ENCODE measurements around the gene HEXD. TPM values are rescaled to one million over a fixed set of nuclear protein-coding genes. Genes with fewer than 3 reads are reported as not detected.

The HEXD gene
- polyA plus RNA-seq, 3 donors = 28.1 to 55.7 (median 38.3) TPM

Other genes starting within 250 kb of the HEXD start
- 10 to 100 TPM; 47.3 to 90.6 (median 57.0) TPM for gene CCDC57, start 205.5 kb upstream of the HEXD start, polyA plus RNA-seq (ENCODE audit: insufficient read length in 3 of 3)
- 10 to 100 TPM in 2 of 3 donors, 1 to 10 TPM in 1; 9.0 to 36.8 (median 10.5) TPM for gene SLC16A3, start 189.3 kb upstream of the HEXD start, polyA plus RNA-seq (ENCODE audit: insufficient read length in 3 of 3)
- 100 to 1,000 TPM; 116 to 137 (median 127) TPM for gene CSNK1D, start 144.6 kb upstream of the HEXD start, polyA plus RNA-seq (ENCODE audit: insufficient read length in 3 of 3)
- gene CD7, start 100.7 kb upstream of the HEXD start, polyA plus RNA-seq (ENCODE audit: insufficient read length in 3 of 3) = under 1 TPM; 0.34 to 0.42 (median 0.40) TPM
- gene SECTM1, start 84.6 kb upstream of the HEXD start, polyA plus RNA-seq (ENCODE audit: insufficient read length in 3 of 3) = 1 to 10 TPM; 1.4 to 2.0 (median 1.8) TPM
- not detected for gene TEX19, start 59.1 kb upstream of the HEXD start, polyA plus RNA-seq (ENCODE audit: insufficient read length in 3 of 3)
- under 1 TPM in 2 of 3 donors, not detected in 1; 0.70 to 0.73 TPM for gene UTS2R, start 46.6 kb upstream of the HEXD start, polyA plus RNA-seq (ENCODE audit: insufficient read length in 3 of 3)
- 10 to 100 TPM; 20.8 to 31.7 (median 27.6) TPM for gene OGFOD3, start 239 bp downstream of the HEXD start, polyA plus RNA-seq (ENCODE audit: insufficient read length in 3 of 3)
- gene CYBC1, start 32.4 kb downstream of the HEXD start, polyA plus RNA-seq (ENCODE audit: insufficient read length in 3 of 3) = 10 to 100 TPM; 43.7 to 56.5 (median 51.1) TPM
- gene NARF, start 40.4 kb downstream of the HEXD start, polyA plus RNA-seq (ENCODE audit: insufficient read length in 3 of 3) = 10 to 100 TPM; 88.2 to 99.3 (median 94.8) TPM
- gene FOXK2, start 101.4 kb downstream of the HEXD start, polyA plus RNA-seq (ENCODE audit: insufficient read length in 3 of 3) = 10 to 100 TPM; 41.4 to 43.2 (median 42.3) TPM
- gene WDR45B, start 230.1 kb downstream of the HEXD start, polyA plus RNA-seq (ENCODE audit: insufficient read length in 3 of 3) = 10 to 100 TPM; 91.4 to 99.4 (median 95.9) TPM

Data from renal cortex interstitium (tissue), 3 donors.